ENCODE results near the gene ZNF318. TPM values are rescaled to one million over a fixed set of nuclear protein-coding genes. Genes with fewer than 3 reads are reported as not detected.
"Not testable (repeated sequence)": the region's sequence is repeated elsewhere in the genome, so short reads cannot be mapped to it uniquely, and the experiment has no call there.

The ZNF318 gene
- polyA plus RNA-seq (ENCODE audit: insufficient read length), result 15.0 TPM

- DNase-seq, result peak; percentile 98
These were observed at the start of gene ZNF318 for GRCh38 chr6:43369174-43370002. ZNF318 (minus strand) TSS chr6:43369647; CDS start chr6:43369365, 282 bp downstream.

- DNase-seq, result no peak
These were observed 47.5 kb upstream of the ZNF318 start for GRCh38 chr6:43416935-43417334.

- DNase-seq, result not testable (repeated sequence)
These were observed 45.8 kb upstream of the ZNF318 start for GRCh38 chr6:43415275-43415674.

GRCh38 chr6:43413002-43413401, 43.6 kb upstream of the ZNF318 start:
- no peak for DNase-seq

- no peak for DNase-seq
These were observed 43.1 kb upstream of the ZNF318 start for GRCh38 chr6:43412541-43412940.

- not testable (repeated sequence) for DNase-seq
These were observed 41.3 kb upstream of the ZNF318 start for GRCh38 chr6:43410776-43411175.

- DNase-seq, result no peak
These were observed 38.8 kb upstream of the ZNF318 start for GRCh38 chr6:43408259-43408658.

GRCh38 chr6:43407296-43407695, 37.8 kb upstream of the ZNF318 start:
- no peak for DNase-seq

GRCh38 chr6:43405354-43405753, 35.9 kb upstream of the ZNF318 start:
- no peak for DNase-seq

GRCh38 chr6:43402820-43403219, 33.4 kb upstream of the ZNF318 start:
- DNase-seq, result no peak

GRCh38 chr6:43401730-43402129, 32.3 kb upstream of the ZNF318 start:
- no peak for DNase-seq

- DNase-seq, result no peak
These were observed 30.6 kb upstream of the ZNF318 start for GRCh38 chr6:43399932-43400487.

GRCh38 chr6:43396408-43397149, 27.1 kb upstream of the ZNF318 start:
- DNase-seq, result no peak

- DNase-seq, result no peak
These were observed 26.3 kb upstream of the ZNF318 start for GRCh38 chr6:43395776-43396175.

GRCh38 chr6:43394982-43395381, 25.5 kb upstream of the ZNF318 start:
- no peak for DNase-seq

GRCh38 chr6:43393602-43394001, 24.2 kb upstream of the ZNF318 start:
- DNase-seq, result no peak

- not testable (repeated sequence) for DNase-seq
These were observed 23.7 kb upstream of the ZNF318 start for GRCh38 chr6:43393133-43393532.

GRCh38 chr6:43391440-43392031, 22.1 kb upstream of the ZNF318 start:
- DNase-seq, result no peak

GRCh38 chr6:43390753-43391439, 21.4 kb upstream of the ZNF318 start:
- DNase-seq, result not testable (repeated sequence)

GRCh38 chr6:43389730-43390295, 20.4 kb upstream of the ZNF318 start:
- DNase-seq, result no peak

GRCh38 chr6:43386492-43386891, 17.0 kb upstream of the ZNF318 start:
- no peak for DNase-seq
